ACC112 (cell line): ENCODE measurements around the gene STOX2.

ENCODE experiments used
- H2AFZ ChIP-seq: fragments of 200-600 bp; sonication (generic); one replicate; pipeline ENCODE4 v1.6.0; 2017; ENCODE audit warnings: antibody characterized with exemption, low read length; ENCODE audit not compliant: unreplicated experiment
- H3K27ac ChIP-seq: fragments of 200-600 bp; sonication (generic); 2 replicates; pipeline ENCODE4 v1.5.1; 2014; ENCODE audit warnings: low read depth, mild to moderate bottlenecking, antibody characterized with exemption, low read length, moderate library complexity
- H3K27me3 ChIP-seq: fragments of 200-600 bp; sonication (generic); 2 replicates; pipeline ENCODE4 v1.6.1; 2014; ENCODE audit warnings: mild to moderate bottlenecking, antibody characterized with exemption, low read length, moderate library complexity, mixed read lengths; ENCODE audit not compliant: insufficient read depth
- H3K36me3 ChIP-seq: fragments of 200-600 bp; sonication (generic); 2 replicates; pipeline ENCODE4 v1.6.1; 2016; ENCODE audit warnings: mild to moderate bottlenecking, antibody characterized with exemption, low read length, moderate library complexity, mixed read lengths; ENCODE audit not compliant: insufficient read depth
- H3K4me1 ChIP-seq: fragments of 200-600 bp; sonication (generic); one replicate; pipeline ENCODE4 v1.6.1; 2016; ENCODE audit warnings: low read length, mixed read lengths; ENCODE audit not compliant: insufficient read depth, unreplicated experiment, control insufficient read depth
- H3K4me3 ChIP-seq: fragments of 200-600 bp; sonication (generic); 2 replicates; pipeline ENCODE4 v1.5.1; 2014; ENCODE audit warnings: mild to moderate bottlenecking, low read depth, low read length
- H3K79me2 ChIP-seq: fragments of 200-600 bp; sonication (generic); one replicate; pipeline ENCODE4 v1.6.0; 2016; ENCODE audit warnings: low read length; ENCODE audit not compliant: control insufficient read depth, unreplicated experiment, insufficient read depth

Gene STOX2

DNA sequence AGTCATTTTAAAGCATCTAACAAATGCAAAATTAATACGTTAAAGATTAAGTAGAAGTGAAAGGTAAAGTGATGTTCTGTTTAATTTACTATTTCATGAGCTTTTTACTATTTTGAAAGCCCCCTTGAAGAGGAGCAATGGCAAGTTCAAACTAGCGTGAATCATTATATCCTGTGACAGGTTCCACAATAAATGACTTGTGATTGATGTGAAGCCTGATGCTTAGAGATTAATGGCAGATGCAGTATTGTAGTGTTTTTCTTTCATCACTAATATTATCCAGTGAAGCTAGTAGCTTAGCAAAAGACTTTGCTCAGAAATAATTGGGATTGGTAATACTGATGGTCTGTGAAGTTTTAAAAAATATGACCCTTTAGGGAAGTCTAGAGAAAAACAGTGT, 57.3 kb downstream of the STOX2 start:
- no peak overlapping the region for H3K4me3 ChIP-seq
- H3K79me2 ChIP-seq = no peaks in the 10 kb centered on the region
- H2AFZ ChIP-seq = no peak overlapping the region
- no peaks in the 10 kb centered on the region for H3K27me3 ChIP-seq
- no peak overlapping the region for H3K27ac ChIP-seq
- H3K4me1 ChIP-seq = no peaks in the 10 kb centered on the region
- H3K36me3 ChIP-seq = no peaks in the 10 kb centered on the region

DNA sequence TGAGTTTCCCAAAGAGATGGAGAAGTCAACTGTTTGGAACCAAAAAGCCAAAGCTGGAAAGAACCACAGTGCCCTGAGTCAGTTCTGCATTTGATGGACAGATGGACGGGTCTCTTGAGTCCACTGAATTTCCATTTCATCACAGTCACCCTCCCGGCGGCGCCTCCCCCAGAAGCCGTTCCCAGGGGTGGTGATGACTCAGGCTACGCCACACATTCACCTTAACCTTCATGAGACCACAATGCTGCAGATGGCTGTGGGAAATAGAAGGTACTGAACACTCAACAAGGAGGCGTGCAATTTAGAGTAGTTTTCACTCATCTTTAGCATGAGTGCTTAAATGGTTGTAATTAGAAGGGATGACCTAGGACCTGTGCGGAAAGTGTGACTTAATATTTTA, 61.3 kb downstream of the STOX2 start:
- no peak overlapping the region for H3K27ac ChIP-seq
- H2AFZ ChIP-seq = no peak overlapping the region
- no peaks in the 10 kb centered on the region for H3K36me3 ChIP-seq
- H3K79me2 ChIP-seq = no peaks in the 10 kb centered on the region
- no peaks in the 10 kb centered on the region for H3K4me1 ChIP-seq
- H3K4me3 ChIP-seq = no peak overlapping the region
- H3K27me3 ChIP-seq = no peaks in the 10 kb centered on the region

DNA sequence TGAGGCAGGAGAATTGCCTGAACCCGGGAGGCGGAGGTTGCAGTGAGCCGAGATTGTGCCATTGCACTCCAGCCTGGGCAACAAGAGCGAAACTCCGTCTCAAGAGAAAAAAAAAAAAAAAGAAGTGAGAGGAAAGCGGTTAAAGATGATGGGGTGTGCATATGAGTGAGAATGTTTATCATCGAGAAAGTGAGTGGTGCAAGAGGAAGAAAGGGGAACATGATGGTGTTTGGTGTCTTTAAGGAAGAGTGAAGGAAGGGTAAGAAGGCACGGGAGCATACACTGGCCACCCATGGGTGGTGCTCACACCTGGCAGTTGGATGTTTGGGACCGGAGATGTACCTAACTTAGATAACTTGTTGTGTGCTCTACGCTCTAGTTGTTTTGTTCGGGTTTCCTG, 62.2 kb downstream of the STOX2 start:
- H3K36me3 ChIP-seq = no peaks in the 10 kb centered on the region
- H3K4me3 ChIP-seq = no peak overlapping the region
- no peaks in the 10 kb centered on the region for H3K27me3 ChIP-seq
- no peaks in the 10 kb centered on the region for H3K79me2 ChIP-seq
- no peaks in the 10 kb centered on the region for H3K4me1 ChIP-seq
- H3K27ac ChIP-seq = no peak overlapping the region
- H2AFZ ChIP-seq = no peak overlapping the region

DNA sequence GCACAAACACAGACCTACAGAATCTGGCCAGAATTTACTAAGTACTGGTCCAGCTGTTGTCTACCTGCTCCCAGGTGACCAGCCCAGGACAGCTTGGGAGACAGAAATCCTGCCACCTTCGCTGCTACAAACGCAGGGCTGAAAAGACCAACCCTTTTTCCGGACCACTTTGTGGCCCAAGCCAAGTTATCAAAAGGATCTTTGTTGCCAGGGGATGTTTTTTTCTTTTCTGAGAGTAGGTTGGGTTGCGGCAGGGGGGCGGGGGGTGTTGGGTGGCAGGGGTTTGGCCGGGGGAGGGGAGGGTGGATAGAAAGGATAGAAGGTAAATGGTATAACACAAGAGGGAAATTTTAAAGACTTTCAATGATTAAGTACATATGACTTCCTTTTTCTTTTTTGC, 63.4 kb downstream of the STOX2 start:
- Histone ChIP-seq H3K27me3 (no peaks in the 10 kb centered on the region), H3K79me2 (no peaks in the 10 kb centered on the region), H3K4me3 (no peak overlapping the region), H2AFZ (no peak overlapping the region), H3K36me3 (no peaks in the 10 kb centered on the region), H3K27ac (no peak overlapping the region), H3K4me1 (no peaks in the 10 kb centered on the region)

DNA sequence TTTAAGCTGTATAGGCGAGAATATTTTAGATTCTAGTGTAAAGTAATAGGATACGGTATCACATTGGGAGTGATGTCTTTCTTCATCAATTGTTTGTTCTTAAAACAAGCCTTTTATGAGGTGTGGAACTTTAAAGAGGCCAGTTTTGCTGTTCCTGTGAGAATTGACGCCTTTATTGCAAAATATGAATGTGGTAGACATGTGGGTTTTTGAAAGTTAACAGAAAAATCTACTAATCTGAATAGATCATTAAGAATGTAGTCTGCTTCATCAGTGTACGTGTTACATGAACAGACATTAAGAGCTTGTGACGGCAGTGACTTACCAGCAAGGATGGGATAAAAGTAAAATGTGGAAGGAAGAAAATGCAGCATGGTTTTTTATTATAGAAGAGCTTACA, 63.8 kb downstream of the STOX2 start:
- Histone ChIP-seq H3K4me3 (no peak overlapping the region), H3K79me2 (no peaks in the 10 kb centered on the region), H3K36me3 (no peaks in the 10 kb centered on the region), H3K27ac (no peak overlapping the region), H3K27me3 (no peaks in the 10 kb centered on the region), H3K4me1 (no peaks in the 10 kb centered on the region), H2AFZ (no peak overlapping the region)

DNA sequence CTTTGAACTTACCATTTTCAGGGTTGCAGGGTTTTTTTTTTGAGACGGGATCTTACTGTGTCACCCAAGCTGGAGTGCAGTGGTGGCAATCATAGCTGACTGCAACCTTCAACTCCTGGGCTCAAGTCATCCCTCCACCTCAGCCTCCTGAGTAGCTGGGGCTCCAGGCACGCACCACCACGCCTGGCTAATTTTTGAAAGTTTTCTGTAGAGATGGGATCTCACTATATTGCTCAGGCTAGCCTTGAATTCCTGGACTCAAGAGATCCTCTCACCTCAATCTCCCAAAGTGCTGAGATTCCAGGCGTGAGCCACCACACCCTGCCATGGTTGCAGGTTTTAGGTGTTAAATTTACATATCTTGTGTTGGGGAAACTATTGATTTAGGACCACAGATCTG, 64.5 kb downstream of the STOX2 start:
- H3K4me3 ChIP-seq = no peak overlapping the region
- no peaks in the 10 kb centered on the region for H3K79me2 ChIP-seq
- H3K27ac ChIP-seq = no peak overlapping the region
- no peaks in the 10 kb centered on the region for H3K4me1 ChIP-seq
- H3K36me3 ChIP-seq = no peaks in the 10 kb centered on the region
- no peak overlapping the region for H2AFZ ChIP-seq
- no peaks in the 10 kb centered on the region for H3K27me3 ChIP-seq

DNA sequence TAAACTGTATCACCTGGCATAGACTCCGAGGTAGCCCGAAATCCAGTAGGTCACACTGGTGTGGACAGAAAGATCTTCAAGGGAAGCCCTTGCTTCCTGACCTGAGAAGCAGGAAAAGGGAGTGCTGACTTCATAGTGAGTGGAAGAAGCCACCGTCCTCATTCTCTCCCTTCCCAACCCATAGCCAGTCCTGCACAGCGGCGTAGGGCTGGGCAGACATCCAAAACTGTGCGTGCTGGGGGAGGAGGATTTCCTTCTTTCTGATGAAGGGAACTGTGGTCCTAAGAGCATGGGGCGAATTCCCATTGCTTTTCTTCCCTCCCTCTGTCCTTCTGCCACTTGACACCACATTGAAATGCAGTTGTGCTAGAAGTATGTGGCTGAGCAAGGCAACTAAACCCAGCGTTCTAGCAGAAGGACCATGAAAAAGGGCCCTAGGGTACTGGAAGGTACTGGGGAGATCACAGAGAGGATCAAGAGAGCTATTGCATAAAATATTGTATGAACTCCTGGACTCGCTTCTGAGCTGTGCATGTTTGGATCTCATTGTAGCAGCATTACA, 66.9 kb downstream of the STOX2 start:
- no peak overlapping the region for H2AFZ ChIP-seq
- no peak overlapping the region for H3K4me3 ChIP-seq
- no peaks in the 10 kb centered on the region for H3K4me1 ChIP-seq
- H3K79me2 ChIP-seq = no peaks in the 10 kb centered on the region
- H3K36me3 ChIP-seq = no peaks in the 10 kb centered on the region
- no peaks in the 10 kb centered on the region for H3K27me3 ChIP-seq
- no peak overlapping the region for H3K27ac ChIP-seq

DNA sequence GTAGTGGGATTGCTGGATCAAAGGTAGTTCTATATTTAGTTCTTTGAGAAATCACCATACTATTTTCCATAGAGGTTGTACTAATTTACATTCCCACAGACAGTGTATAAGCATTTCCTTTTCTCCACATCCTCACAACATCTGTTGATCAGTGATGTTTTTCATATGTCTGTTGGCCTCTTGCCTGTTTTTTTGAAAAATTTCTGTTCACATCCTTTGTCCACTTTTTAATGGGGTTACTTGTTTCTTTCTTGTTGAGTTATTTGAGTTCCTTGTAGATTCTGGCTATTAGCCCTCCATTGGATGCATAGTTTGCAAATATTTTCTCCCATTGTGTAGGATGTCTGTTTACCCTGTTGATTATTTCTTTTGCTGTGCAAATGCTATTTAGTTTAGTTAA, 72.6 kb downstream of the STOX2 start:
- H3K36me3 ChIP-seq = no peaks in the 10 kb centered on the region
- H3K4me3 ChIP-seq = no peak overlapping the region
- no peak overlapping the region for H2AFZ ChIP-seq
- H3K79me2 ChIP-seq = no peaks in the 10 kb centered on the region
- no peaks in the 10 kb centered on the region for H3K27me3 ChIP-seq
- no peak overlapping the region for H3K27ac ChIP-seq
- H3K4me1 ChIP-seq = no peaks in the 10 kb centered on the region

DNA sequence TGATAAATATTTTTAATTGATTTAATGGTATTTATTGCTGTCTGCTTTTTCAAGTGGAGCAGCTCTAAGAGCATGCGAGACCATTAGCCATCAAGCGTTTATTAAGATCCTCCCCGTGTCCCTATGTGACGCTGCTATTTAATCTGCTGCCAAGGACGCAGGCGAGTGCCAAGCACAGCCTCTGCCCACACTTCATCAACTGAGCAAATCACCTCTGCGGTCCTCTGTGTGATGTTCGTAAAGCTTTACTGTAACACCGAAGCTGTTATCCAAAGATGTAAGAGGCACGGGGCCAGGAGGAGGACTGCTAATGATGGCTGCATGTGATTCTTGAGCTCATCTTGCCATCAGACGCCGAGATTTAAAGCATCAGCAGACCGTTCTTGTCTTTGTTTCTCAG, 79.5 kb downstream of the STOX2 start:
- no peak overlapping the region for H2AFZ ChIP-seq
- no peaks in the 10 kb centered on the region for H3K36me3 ChIP-seq

DNA sequence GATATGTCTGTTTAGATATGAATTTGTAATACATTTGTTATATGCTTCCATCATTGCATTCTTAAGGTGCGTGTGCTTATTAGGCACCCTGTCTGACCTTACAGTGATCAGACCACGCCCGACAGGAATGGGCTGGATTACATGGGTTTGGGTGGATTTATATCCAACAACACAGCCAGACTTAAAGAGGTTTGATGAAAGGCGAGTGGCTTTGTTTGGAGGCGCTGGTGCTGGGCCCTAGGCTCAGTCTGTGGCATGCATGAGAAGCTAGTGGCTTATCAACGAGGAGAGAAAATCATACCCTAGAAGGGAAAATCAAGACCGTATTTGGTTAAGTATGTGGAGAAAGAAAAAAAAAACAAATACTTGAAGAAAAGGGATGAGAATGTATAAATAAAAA, 80.7 kb downstream of the STOX2 start:
- H3K36me3 ChIP-seq = no peaks in the 10 kb centered on the region
- H3K4me3 ChIP-seq = no peak overlapping the region
- no peaks in the 10 kb centered on the region for H3K27me3 ChIP-seq
- H2AFZ ChIP-seq = no peak overlapping the region
- H3K4me1 ChIP-seq = no peaks in the 10 kb centered on the region
- no peak overlapping the region for H3K27ac ChIP-seq
- H3K79me2 ChIP-seq = no peaks in the 10 kb centered on the region

More for the DNA sequence above, 79.5 kb downstream of the STOX2 start:
- no peak overlapping the region for H3K27ac ChIP-seq
- no peak overlapping the region for H3K4me3 ChIP-seq
- no peaks in the 10 kb centered on the region for H3K4me1 ChIP-seq
- no peaks in the 10 kb centered on the region for H3K27me3 ChIP-seq
- no peaks in the 10 kb centered on the region for H3K79me2 ChIP-seq

DNA sequence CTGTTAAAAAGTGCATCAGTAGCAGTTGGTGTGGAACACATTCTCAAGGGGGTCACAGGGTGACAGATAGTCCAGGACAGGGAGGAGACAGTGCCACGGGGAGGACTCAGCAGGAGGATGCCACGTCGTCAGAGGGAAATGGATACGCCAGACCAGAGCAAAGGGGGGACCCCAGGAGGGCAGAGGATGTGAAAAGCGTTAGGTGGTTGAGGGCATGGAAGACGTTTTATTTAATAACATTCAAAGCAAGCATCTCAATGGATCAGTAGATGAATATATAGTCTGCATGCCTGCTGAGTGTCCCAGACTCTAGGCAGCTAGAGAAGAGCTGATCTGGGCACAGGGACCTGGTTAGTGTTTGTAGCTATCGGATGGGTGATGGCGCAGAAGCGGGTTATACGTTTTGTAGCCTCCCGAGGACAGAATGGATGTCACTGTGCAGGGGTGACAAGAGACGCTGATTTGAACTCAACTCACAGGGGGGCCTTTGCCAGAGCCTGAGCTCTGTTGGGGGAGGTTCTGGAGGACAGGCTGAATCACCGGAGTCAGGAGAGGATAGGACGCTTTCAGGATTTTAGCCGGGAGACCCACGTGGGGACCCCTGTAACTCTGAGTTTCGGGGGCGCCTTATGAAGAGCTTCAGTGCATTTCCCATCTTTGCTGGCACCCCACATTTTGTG, 81.3 kb downstream of the STOX2 start:
- no peaks in the 10 kb centered on the region for H3K79me2 ChIP-seq
- no peaks in the 10 kb centered on the region for H3K27me3 ChIP-seq
- no peaks in the 10 kb centered on the region for H3K36me3 ChIP-seq
- no peak overlapping the region for H3K4me3 ChIP-seq
- no peak overlapping the region for H3K27ac ChIP-seq
- no peaks in the 10 kb centered on the region for H3K4me1 ChIP-seq
- H2AFZ ChIP-seq = no peak overlapping the region
